ENCODE results near the gene SLC37A2.

SLC37A2 gene

DNA sequence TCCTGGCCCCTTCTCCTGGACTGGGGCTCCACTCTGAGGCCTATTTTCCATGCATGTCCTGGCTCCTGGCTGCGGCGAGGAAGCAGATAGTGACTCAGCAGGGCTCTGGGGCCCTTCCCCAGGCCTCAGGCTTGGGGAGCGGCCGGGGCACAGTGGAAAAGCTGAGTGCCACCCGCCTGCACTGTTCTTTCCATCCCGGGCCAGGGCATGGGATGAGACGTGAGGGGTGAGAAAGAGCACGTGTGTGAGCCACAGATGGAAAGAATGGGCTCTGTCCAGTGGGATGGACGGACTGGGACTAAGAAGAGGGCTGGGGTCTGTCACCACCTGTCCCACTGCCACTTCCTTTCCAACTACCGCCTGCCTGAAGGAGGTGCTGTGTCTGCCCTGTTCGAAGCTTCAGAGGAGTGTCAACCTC, 12.8 kb downstream of the SLC37A2 start:
- Histone ChIP-seq H3K27me3 (ENCODE audit: control insufficient read depth, insufficient read depth, low read length, poor library complexity, severe bottlenecking) (no peaks in the 10 kb centered on the region), H3K9me3 (ENCODE audit: control insufficient read depth, low read length) (no peaks in the 10 kb centered on the region), H3K36me3 (ENCODE audit: control insufficient read depth, insufficient read depth, low read length) (no peaks in the 10 kb centered on the region), H3K4me1 (ENCODE audit: control insufficient read depth, insufficient read depth, low read length) (peaks cover 3% of the 10 kb centered on the region), H3K4me3 (ENCODE audit: insufficient read depth, low read depth, low read length) (no peak overlapping the region), H3K27ac (ENCODE audit: insufficient read depth, low read depth, low read length, poor library complexity, severe bottlenecking) (no peak overlapping the region)
- WGBS, 2 experiments, result 88 to 89% methylated on average over 11 of the region's 11 CpGs

DNA sequence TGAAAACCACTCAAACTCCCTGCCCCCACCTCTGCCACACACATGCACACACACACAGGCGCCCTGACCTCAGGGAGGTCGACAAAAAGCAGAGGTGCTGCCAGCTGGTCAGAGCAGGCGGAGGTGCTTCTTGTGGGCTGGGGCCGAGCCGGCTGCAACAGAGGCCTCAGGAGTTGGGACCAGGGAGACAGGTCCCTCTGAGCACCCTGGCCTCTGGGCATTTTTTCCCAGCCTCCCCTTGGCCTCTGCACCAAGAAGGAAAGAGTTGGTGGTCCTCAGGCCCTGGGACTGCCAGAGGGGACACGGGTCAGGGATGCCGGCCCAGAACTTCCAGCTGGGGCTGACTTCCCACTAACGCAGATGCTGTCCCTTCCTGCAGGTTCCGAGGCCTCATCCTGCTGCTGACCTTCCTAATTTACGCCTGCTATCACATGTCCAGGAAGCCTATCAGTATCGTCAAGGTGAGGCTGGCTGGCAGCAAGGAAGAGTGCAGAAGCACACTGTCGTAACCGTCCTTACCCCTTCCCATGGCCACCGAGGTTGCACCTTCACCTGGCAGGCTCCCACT, 13.4 kb downstream of the SLC37A2 start:
- H3K4me1 ChIP-seq (ENCODE audit: control insufficient read depth, insufficient read depth, low read length), result no peaks in the 10 kb centered on the region
- WGBS, 2 experiments, result 87% methylated on average over 14 of the region's 14 CpGs
- no peaks in the 10 kb centered on the region for H3K27me3 ChIP-seq (ENCODE audit: control insufficient read depth, insufficient read depth, low read length, poor library complexity, severe bottlenecking)
- H3K4me3 ChIP-seq (ENCODE audit: insufficient read depth, low read depth, low read length), result no peak overlapping the region
- H3K9me3 ChIP-seq (ENCODE audit: control insufficient read depth, low read length), result no peaks in the 10 kb centered on the region
- no peak overlapping the region for H3K27ac ChIP-seq (ENCODE audit: insufficient read depth, low read depth, low read length, poor library complexity, severe bottlenecking)
- H3K36me3 ChIP-seq (ENCODE audit: control insufficient read depth, insufficient read depth, low read length), result no peaks in the 10 kb centered on the region

DNA sequence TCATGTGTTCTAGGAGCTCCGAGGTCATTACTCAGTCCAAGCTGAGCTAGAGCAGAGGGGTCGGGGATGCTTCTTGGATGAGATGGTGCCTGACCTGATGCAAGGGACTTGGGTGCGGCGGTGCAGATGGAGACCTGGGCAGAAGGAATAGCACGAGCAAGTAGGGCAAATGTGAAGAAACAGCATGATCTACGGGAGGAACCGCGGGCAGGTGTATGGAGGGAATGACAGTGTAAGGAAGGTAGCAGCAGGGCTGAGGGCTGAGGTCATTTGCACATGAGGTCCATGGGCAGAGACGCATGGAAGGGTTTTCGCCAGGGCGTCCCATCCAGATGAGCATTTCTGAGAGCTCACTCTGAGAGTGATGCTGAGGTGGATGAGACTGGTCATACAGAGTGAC, 14.9 kb downstream of the SLC37A2 start:
- 91 to 92% methylated on average over 11 of the region's 11 CpGs for whole genome bisulfite sequencing, 2 experiments
- Histone ChIP-seq H3K9me3 (ENCODE audit: control insufficient read depth, low read length) (no peaks in the 10 kb centered on the region), H3K4me1 (ENCODE audit: control insufficient read depth, insufficient read depth, low read length) (no peaks in the 10 kb centered on the region), H3K27ac (ENCODE audit: insufficient read depth, low read depth, low read length, poor library complexity, severe bottlenecking) (no peak overlapping the region), H3K36me3 (ENCODE audit: control insufficient read depth, insufficient read depth, low read length) (no peaks in the 10 kb centered on the region), H3K27me3 (ENCODE audit: control insufficient read depth, insufficient read depth, low read length, poor library complexity, severe bottlenecking) (no peaks in the 10 kb centered on the region), H3K4me3 (ENCODE audit: insufficient read depth, low read depth, low read length) (no peak overlapping the region)

DNA sequence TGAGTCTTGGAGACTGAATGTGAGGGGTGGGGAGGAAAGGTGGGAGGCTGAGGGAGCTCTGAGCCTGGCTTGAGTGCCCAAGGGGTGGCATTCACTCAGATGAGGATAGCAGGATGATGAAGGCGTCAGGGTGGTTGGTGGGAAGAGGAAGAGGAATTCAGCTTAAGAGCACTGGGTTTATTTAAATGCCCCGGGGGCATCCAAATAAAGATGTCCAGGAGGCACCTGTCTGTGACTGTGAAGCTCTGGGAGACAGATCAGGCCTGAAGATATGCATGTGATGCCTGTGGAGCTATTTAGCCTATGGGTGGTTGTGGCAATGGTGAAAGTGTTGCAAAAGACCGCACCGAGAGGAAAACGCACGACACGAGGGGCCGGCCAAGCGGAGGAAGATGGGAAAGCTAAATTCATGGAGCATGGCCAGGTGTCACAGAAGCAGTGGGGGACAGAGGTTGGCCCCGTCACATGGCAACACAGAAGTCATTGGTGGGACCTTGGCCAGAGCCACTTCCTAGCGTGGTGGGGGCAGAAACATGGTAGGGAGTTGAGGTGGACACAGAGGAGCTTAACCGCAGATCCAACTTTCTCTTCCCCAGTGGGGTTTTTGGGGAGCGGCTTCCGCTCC, 15.5 kb downstream of the SLC37A2 start:
- Histone ChIP-seq H3K4me3 (ENCODE audit: insufficient read depth, low read depth, low read length) (no peak overlapping the region), H3K36me3 (ENCODE audit: control insufficient read depth, insufficient read depth, low read length) (no peaks in the 10 kb centered on the region), H3K9me3 (ENCODE audit: control insufficient read depth, low read length) (no peaks in the 10 kb centered on the region), H3K27ac (ENCODE audit: insufficient read depth, low read depth, low read length, poor library complexity, severe bottlenecking) (no peak overlapping the region), H3K4me1 (ENCODE audit: control insufficient read depth, insufficient read depth, low read length) (no peaks in the 10 kb centered on the region), H3K27me3 (ENCODE audit: control insufficient read depth, insufficient read depth, low read length, poor library complexity, severe bottlenecking) (no peaks in the 10 kb centered on the region)
- WGBS, 2 experiments, result 95 to 96% methylated on average over 14 of the region's 14 CpGs

DNA sequence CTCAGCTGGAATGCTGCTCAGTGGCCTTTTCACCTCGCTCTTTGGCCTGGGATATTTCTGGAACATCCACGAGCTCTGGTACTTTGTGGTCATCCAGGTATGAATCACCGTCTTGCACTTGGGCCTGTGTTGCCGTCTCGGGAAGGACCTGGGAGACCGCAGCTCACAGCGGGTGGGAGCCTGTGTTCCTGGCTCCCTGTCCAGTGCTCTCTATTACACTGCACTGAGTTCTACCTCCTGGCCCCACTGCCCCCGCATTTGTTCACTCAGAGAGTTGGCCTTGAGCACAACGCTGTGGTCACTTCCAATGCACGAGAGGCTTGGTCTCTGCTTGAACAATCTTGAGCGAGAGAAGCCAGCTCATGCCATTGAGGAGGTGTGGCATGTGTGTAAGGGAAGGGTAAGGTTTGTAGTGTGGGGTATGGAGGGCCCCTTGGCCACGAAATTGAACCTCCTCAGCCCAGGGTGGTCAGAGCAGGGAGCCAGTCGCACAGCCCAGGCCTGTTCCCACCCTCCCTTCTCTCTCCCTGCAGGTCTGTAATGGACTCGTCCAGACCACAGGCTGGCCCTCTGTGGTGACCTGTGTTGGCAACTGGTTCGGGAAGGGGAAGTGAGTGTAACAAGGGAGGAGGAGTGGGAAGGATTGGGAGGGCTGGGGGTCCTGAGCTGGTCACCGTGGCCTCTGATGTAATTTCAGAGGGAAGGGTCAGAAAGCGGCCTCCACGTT, 16.2 kb downstream of the SLC37A2 start:
- H3K4me3 ChIP-seq (ENCODE audit: insufficient read depth, low read depth, low read length), result no peak overlapping the region
- 91 to 94% methylated on average over 18 of the region's 18 CpGs for WGBS, 2 experiments
- no peaks in the 10 kb centered on the region for H3K9me3 ChIP-seq (ENCODE audit: control insufficient read depth, low read length)
- no peaks in the 10 kb centered on the region for H3K36me3 ChIP-seq (ENCODE audit: control insufficient read depth, insufficient read depth, low read length)
- H3K27ac ChIP-seq (ENCODE audit: insufficient read depth, low read depth, low read length, poor library complexity, severe bottlenecking), result no peak overlapping the region
- H3K4me1 ChIP-seq (ENCODE audit: control insufficient read depth, insufficient read depth, low read length), result no peaks in the 10 kb centered on the region
- no peaks in the 10 kb centered on the region for H3K27me3 ChIP-seq (ENCODE audit: control insufficient read depth, insufficient read depth, low read length, poor library complexity, severe bottlenecking)

DNA sequence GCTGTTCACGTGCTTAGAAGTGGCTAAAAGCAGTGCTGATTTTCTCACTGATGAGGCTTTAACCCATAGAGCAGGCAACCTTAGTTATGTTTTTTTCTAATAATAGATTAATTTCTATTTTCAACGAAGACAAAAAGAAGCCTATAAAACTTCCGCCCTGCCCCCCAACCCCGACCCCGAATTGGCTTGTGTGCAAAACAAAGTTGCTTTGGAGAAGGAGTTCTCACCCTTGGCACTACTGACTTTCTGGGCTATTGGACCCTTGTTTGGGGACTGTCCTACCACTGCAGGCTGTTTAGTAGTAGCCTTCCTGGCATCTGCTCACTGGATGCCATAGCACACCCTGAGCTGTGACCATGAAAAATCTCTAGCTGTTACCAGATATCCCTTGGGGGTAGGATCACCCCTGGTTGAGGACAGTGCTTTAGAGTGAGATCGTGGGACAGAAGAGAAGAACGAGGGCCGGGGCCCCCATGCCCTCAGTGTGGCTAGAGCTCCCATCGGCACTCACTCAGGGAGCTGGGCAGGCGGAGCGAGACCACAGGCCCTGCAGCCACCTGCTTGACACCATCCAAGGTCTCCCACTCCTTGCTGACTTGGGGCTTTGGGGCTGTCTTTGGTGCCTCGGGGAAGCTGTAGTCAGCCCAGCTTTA, 16.9 kb downstream of the SLC37A2 start:
- Histone ChIP-seq H3K9me3 (ENCODE audit: control insufficient read depth, low read length) (no peaks in the 10 kb centered on the region), H3K36me3 (ENCODE audit: control insufficient read depth, insufficient read depth, low read length) (no peaks in the 10 kb centered on the region), H3K27me3 (ENCODE audit: control insufficient read depth, insufficient read depth, low read length, poor library complexity, severe bottlenecking) (no peaks in the 10 kb centered on the region), H3K4me1 (ENCODE audit: control insufficient read depth, insufficient read depth, low read length) (no peaks in the 10 kb centered on the region), H3K4me3 (ENCODE audit: insufficient read depth, low read depth, low read length) (no peak overlapping the region), H3K27ac (ENCODE audit: insufficient read depth, low read depth, low read length, poor library complexity, severe bottlenecking) (no peak overlapping the region)
- 95% methylated on average over 12 of the region's 12 CpGs for WGBS, 2 experiments

DNA sequence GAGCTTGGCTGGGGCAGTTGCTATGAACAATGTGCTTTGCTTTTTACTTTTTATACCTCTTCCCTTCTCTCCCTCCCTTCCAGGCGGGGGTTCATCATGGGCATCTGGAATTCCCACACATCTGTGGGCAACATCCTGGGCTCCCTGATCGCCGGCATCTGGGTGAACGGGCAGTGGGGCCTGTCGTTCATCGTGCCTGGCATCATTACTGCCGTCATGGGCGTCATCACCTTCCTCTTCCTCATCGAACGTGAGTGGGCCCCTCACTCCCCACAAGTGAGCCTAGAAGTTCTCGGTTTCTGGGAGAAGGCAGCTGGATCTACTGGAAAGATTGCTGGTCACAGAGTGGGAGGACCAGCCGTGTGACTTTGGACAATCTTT, 17.4 kb downstream of the SLC37A2 start:
- no peak overlapping the region for H3K4me3 ChIP-seq (ENCODE audit: insufficient read depth, low read depth, low read length)
- H3K9me3 ChIP-seq (ENCODE audit: control insufficient read depth, low read length), result no peaks in the 10 kb centered on the region
- H3K36me3 ChIP-seq (ENCODE audit: control insufficient read depth, insufficient read depth, low read length), result no peaks in the 10 kb centered on the region
- H3K4me1 ChIP-seq (ENCODE audit: control insufficient read depth, insufficient read depth, low read length), result no peaks in the 10 kb centered on the region
- H3K27ac ChIP-seq (ENCODE audit: insufficient read depth, low read depth, low read length, poor library complexity, severe bottlenecking), result no peak overlapping the region
- no peaks in the 10 kb centered on the region for H3K27me3 ChIP-seq (ENCODE audit: control insufficient read depth, insufficient read depth, low read length, poor library complexity, severe bottlenecking)
- WGBS, 2 experiments, result 95 to 97% methylated on average over 11 to 12 of the region's 12 CpGs

DNA sequence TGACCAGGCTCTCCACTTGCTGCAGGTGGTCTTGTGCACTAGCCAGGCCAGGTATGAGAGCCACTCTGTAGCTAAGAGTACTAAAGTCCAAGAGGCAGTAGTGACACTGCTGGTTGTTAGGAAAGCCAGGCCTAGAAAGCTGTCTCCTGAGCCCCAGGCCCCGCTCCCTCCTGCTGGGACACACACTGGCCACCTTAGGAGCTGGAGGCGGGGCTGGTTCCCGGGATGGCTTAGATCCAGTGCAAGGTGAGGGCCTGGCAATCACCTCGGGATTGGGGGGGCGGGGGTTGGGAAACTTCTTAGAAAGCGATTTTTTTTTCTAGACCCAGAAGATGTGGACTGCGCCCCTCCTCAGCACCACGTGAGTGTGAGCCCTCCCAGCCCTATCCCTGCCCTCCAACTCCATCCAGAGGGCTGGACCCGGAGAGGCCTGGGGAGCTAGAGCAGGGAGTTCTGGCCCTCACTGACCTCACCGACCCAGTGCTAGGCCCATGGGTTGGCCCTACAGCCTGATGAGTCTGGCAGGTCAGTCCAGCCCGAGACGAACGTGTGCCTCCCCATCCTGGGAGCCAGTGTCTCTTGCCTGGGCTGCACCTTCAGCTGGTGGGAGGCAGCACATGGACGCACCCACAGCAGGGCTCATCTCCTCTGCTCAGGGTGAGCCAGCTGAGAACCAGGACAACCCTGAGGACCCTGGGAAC, 18.1 kb downstream of the SLC37A2 start:
- H3K27ac ChIP-seq (ENCODE audit: insufficient read depth, low read depth, low read length, poor library complexity, severe bottlenecking), result no peak overlapping the region
- no peaks in the 10 kb centered on the region for H3K36me3 ChIP-seq (ENCODE audit: control insufficient read depth, insufficient read depth, low read length)
- H3K4me3 ChIP-seq (ENCODE audit: insufficient read depth, low read depth, low read length), result no peak overlapping the region
- WGBS, 2 experiments, result 71% methylated on average over 14 of the region's 14 CpGs
- no peaks in the 10 kb centered on the region for H3K9me3 ChIP-seq (ENCODE audit: control insufficient read depth, low read length)
- no peaks in the 10 kb centered on the region for H3K27me3 ChIP-seq (ENCODE audit: control insufficient read depth, insufficient read depth, low read length, poor library complexity, severe bottlenecking)
- H3K4me1 ChIP-seq (ENCODE audit: control insufficient read depth, insufficient read depth, low read length), result no peaks in the 10 kb centered on the region

DNA sequence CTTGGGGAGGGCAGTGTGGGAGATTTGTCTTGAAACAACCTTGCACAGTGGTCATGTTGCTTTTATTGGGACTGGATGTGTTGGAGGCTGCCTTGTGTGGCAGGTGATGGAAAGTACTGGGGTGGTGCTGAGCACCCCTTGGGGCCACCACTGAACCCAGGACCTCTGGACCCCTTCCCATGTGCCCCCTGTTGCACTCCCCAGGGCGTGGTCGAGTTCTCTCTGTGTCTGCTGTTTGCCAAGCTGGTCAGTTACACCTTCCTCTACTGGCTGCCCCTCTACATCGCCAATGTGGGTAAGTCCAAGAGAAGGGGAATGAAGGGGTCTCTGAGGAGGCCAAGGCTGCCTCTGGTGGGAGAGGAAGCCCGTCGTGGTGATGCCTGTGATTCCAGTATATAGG, 18.9 kb downstream of the SLC37A2 start:
- H3K4me1 ChIP-seq (ENCODE audit: control insufficient read depth, insufficient read depth, low read length), result no peaks in the 10 kb centered on the region
- H3K9me3 ChIP-seq (ENCODE audit: control insufficient read depth, low read length), result no peaks in the 10 kb centered on the region
- no peaks in the 10 kb centered on the region for H3K27me3 ChIP-seq (ENCODE audit: control insufficient read depth, insufficient read depth, low read length, poor library complexity, severe bottlenecking)
- H3K27ac ChIP-seq (ENCODE audit: insufficient read depth, low read depth, low read length, poor library complexity, severe bottlenecking), result no peak overlapping the region
- 96 to 97% methylated on average over 5 of the region's 5 CpGs for WGBS, 2 experiments
- no peaks in the 10 kb centered on the region for H3K36me3 ChIP-seq (ENCODE audit: control insufficient read depth, insufficient read depth, low read length)
- H3K4me3 ChIP-seq (ENCODE audit: insufficient read depth, low read depth, low read length), result no peak overlapping the region
